ENCODE measurements around the gene LRRC25. TPM values are rescaled to one million over a fixed set of nuclear protein-coding genes. Genes with fewer than 3 reads are reported as not detected.

The LRRC25 gene
- not detected in 2 replicates for total RNA-seq

- DNase-seq (ENCODE audit: low read depth) = no peak
Measured at GRCh38 chr19:18397242-18398202, at the start of gene LRRC25. Gene LRRC25 (minus strand): TSS chr19:18397622. CDS start chr19:18396963, 659 bp downstream.

GRCh38 chr19:18446811-18447359 lies 49.5 kb upstream of the LRRC25 start:
- no peak for DNase-seq (ENCODE audit: low read depth)

- no peak for DNase-seq (ENCODE audit: low read depth)
Measured at GRCh38 chr19:18446145-18446810, 48.9 kb upstream of the LRRC25 start.

GRCh38 chr19:18445262-18445948 lies 48.0 kb upstream of the LRRC25 start:
- DNase-seq (ENCODE audit: low read depth) = no peak

GRCh38 chr19:18444513-18444912 lies 47.1 kb upstream of the LRRC25 start:
- DNase-seq (ENCODE audit: low read depth) = no peak

- DNase-seq (ENCODE audit: low read depth) = no peak
Measured at GRCh38 chr19:18443831-18444230, 46.4 kb upstream of the LRRC25 start.

GRCh38 chr19:18443406-18443805 lies 46.0 kb upstream of the LRRC25 start:
- DNase-seq (ENCODE audit: low read depth) = no peak

GRCh38 chr19:18442941-18443340 lies 45.5 kb upstream of the LRRC25 start:
- DNase-seq (ENCODE audit: low read depth) = no peak

GRCh38 chr19:18441804-18442788 lies 44.7 kb upstream of the LRRC25 start:
- no peak for DNase-seq (ENCODE audit: low read depth)

GRCh38 chr19:18440936-18441803 lies 43.7 kb upstream of the LRRC25 start:
- no peak for DNase-seq (ENCODE audit: low read depth)

GRCh38 chr19:18440415-18440877 lies 43.0 kb upstream of the LRRC25 start:
- DNase-seq (ENCODE audit: low read depth) = no peak

- no peak for DNase-seq (ENCODE audit: low read depth)
Measured at GRCh38 chr19:18439910-18440237, 42.5 kb upstream of the LRRC25 start.

GRCh38 chr19:18439025-18439909 lies 41.8 kb upstream of the LRRC25 start:
- peak; percentile 56 for DNase-seq (ENCODE audit: low read depth)

GRCh38 chr19:18438331-18439024 lies 41.1 kb upstream of the LRRC25 start:
- no peak for DNase-seq (ENCODE audit: low read depth)

- peak; percentile 19 for DNase-seq (ENCODE audit: low read depth)
Measured at GRCh38 chr19:18437491-18438330, 40.3 kb upstream of the LRRC25 start, which contains the start of gene ISYNA1. Gene ISYNA1 (minus strand): TSS chr19:18438133. CDS start chr19:18437979, 154 bp downstream.

- DNase-seq (ENCODE audit: low read depth) = peak; percentile 68
Measured at GRCh38 chr19:18436671-18437490, 39.5 kb upstream of the LRRC25 start.

Measured in renal cortical epithelial cell (primary cell).